Epidermal melanocyte (primary cell): ENCODE results near the gene OTX1.

ENCODE experiments used
- DNase-seq: peaks from one replicate; pipeline ENCODE4 v3.0.0; 2011; ENCODE audit warnings: low spot score; ENCODE audit not compliant: insufficient read length

OTX1 gene

GRCh38 chr2:63046961-63047320 lies 3.7 kb upstream of the OTX1 start:
- no peak for DNase-seq

GRCh38 chr2:63047321-63048279 lies 3.0 kb upstream of the OTX1 start:
- no peak for DNase-seq

GRCh38 chr2:63048367-63049171 lies 2.1 kb upstream of the OTX1 start:
- DNase-seq = no peak

- no peak for DNase-seq
These were observed 1.2 kb upstream of the OTX1 start for GRCh38 chr2:63049211-63049969.

GRCh38 chr2:63049970-63050333 lies 678 bp upstream of the OTX1 start:
- no peak for DNase-seq

- DNase-seq = no peak
These were observed 588 bp downstream of the OTX1 start for GRCh38 chr2:63051042-63051794.

GRCh38 chr2:63051795-63052333 lies 1.2 kb downstream of the OTX1 start:
- no peak for DNase-seq

GRCh38 chr2:63052411-63053080 lies 1.9 kb downstream of the OTX1 start:
- DNase-seq = no peak

- DNase-seq = no peak
These were observed 2.7 kb downstream of the OTX1 start for GRCh38 chr2:63053081-63053888.

- no peak for DNase-seq
These were observed 3.4 kb downstream of the OTX1 start for GRCh38 chr2:63053889-63054602.

- DNase-seq = no peak
These were observed 4.2 kb downstream of the OTX1 start for GRCh38 chr2:63054841-63055225.

- DNase-seq = no peak
These were observed 4.8 kb downstream of the OTX1 start for GRCh38 chr2:63055226-63056106.

GRCh38 chr2:63056107-63057050 lies 5.7 kb downstream of the OTX1 start:
- DNase-seq = no peak

- no peak for DNase-seq
These were observed 6.9 kb downstream of the OTX1 start for GRCh38 chr2:63057249-63058143.

- no peak for DNase-seq
These were observed 7.7 kb downstream of the OTX1 start for GRCh38 chr2:63058144-63058920.
